K562 (cell line): ENCODE results near the gene HADHB. TPM values are rescaled to one million over a fixed set of nuclear protein-coding genes. Genes with fewer than 3 reads are reported as not detected.

ENCODE experiments used
- CBFB ChIP-seq: sonication (generic); formaldehyde crosslinking; IDR thresholded peaks from 2 replicates; pipeline ENCODE4 v1.4.0; 2020; ENCODE audit warnings: mild to moderate bottlenecking, missing genetic modification reagents
- GATAD2B ChIP-seq: fragments of 450-650 bp; IDR thresholded peaks from 2 replicates; pipeline ENCODE4 v1.6.1; 2017; ENCODE audit warnings: mild to moderate bottlenecking, borderline replicate concordance
- SOX6 ChIP-seq: fragments of 450-650 bp; IDR thresholded peaks from 2 replicates; pipeline ENCODE4 v1.6.1; 2014; ENCODE audit warnings: mild to moderate bottlenecking
- SP1 ChIP-seq: sonication (generic); formaldehyde crosslinking; IDR thresholded peaks from 2 replicates; pipeline ENCODE4 v1.8.1; 2022; ENCODE audit warnings: mild to moderate bottlenecking, missing genetic modification reagents
- U2AF2 ChIP-seq: fragments of 200-400 bp; formaldehyde crosslinking; optimal IDR thresholded peaks from 2 replicates; pipeline ENCODE3; 2017; ENCODE audit warnings: low read depth, mild to moderate bottlenecking, low read length
- ZBTB7A ChIP-seq: IDR thresholded peaks from 2 replicates; pipeline ENCODE4 v1.6.1; 2011; ENCODE audit warnings: low read depth, mild to moderate bottlenecking, low read length, moderate library complexity, borderline replicate concordance; ENCODE audit not compliant: control insufficient read depth
- ZNF143 ChIP-seq: sonication (generic); formaldehyde crosslinking; IDR thresholded peaks from 2 replicates; pipeline ENCODE4 v1.9.0; 2022; ENCODE audit warnings: mild to moderate bottlenecking, missing genetic modification reagents
- polyA plus RNA-seq, 8 experiments: library from polyadenylated mRNA; depleted of rRNA in 4 of 8; stranded (reverse) in 5 of 8; unstranded in 3 of 8; fragments of >200 nt; fragmentation: Nextera tagmentation in 2 of 8; fragmentation: Illumina TruSeq in 1 of 8; extraction: Ambion mirVana in 2 of 8; extraction: Trizol in 1 of 8; gene quantifications; 2 replicates each; pipeline versions ENCODE4 v1.2.1 to v1.2.3, GENCODE V29; 2011 to 2014; ENCODE audit warnings: inconsistent platforms in 1 of 8, missing spikeins in 1 of 8
- total RNA-seq, 7 experiments: library from RNA; depleted of rRNA in 6 of 7; stranded (reverse); fragments of >200 nt in 6 of 7; fragmentation: Illumina TruSeq in 2 of 7; extraction: Trizol in 2 of 7; gene quantifications; 2 replicates each; pipeline versions ENCODE4 v1.2.1 to v1.2.3, GENCODE V29; 2011 to 2021; ENCODE audit warnings: low replicate concordance in 1 of 7
- TF ChIP-seq, protein P1 (sequence below): fragments of 200-600 bp; sonication (generic); IDR thresholded peaks from one replicate; pipeline ENCODE4 v1.6.1; 2012; ENCODE audit warnings: mild to moderate bottlenecking, low read depth, low read length, inconsistent platforms
- TF ChIP-seq, protein P2 (sequence below): fragments of 250-450 bp; sonication (Bioruptor Pico); IDR thresholded peaks from 2 replicates; pipeline ENCODE4 v1.4.0; 2020; ENCODE audit warnings: mild to moderate bottlenecking, moderate library complexity, borderline replicate concordance
- TF ChIP-seq, protein P3 (sequence below): IDR thresholded peaks from 2 replicates; pipeline ENCODE4 v1.6.1; 2011; ENCODE audit warnings: borderline replicate concordance, low read depth, mild to moderate bottlenecking, moderate library complexity, low read length; ENCODE audit not compliant: insufficient read depth, poor library complexity, severe bottlenecking

Gene HADHB
- total and polyA plus RNA-seq, 9 of the 15 experiments (the other 6 are each of a cell fraction or from before 2014, with no cell fraction given), result 67.3 to 199 (median 100) TPM

DNA sequence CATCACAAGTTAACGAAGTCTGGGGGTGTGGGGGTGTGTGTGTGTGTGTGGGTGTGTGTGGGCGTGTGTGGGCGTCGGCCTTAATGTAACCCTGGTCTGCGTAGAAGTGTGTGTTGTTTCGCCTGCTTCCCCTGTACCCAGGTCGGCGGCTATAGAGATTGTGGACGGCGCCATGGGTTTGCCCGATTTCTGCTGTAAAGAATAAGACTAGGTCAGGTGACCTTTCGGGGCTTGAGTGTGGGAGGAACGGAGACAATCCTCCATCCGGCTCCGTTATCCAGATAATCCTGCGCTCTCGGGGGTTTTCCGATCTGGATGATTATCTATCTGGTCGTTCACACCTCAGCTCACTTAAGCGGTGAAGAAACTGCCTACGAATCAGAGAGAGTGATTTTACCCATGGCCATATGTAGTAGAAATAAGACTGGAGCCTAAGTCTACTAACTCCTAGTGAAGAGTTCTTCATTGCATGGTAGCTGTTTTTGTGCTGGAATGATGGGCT, 543 bp downstream of the HADHB start (continued):
- TF ChIP-seq, protein P1, sequence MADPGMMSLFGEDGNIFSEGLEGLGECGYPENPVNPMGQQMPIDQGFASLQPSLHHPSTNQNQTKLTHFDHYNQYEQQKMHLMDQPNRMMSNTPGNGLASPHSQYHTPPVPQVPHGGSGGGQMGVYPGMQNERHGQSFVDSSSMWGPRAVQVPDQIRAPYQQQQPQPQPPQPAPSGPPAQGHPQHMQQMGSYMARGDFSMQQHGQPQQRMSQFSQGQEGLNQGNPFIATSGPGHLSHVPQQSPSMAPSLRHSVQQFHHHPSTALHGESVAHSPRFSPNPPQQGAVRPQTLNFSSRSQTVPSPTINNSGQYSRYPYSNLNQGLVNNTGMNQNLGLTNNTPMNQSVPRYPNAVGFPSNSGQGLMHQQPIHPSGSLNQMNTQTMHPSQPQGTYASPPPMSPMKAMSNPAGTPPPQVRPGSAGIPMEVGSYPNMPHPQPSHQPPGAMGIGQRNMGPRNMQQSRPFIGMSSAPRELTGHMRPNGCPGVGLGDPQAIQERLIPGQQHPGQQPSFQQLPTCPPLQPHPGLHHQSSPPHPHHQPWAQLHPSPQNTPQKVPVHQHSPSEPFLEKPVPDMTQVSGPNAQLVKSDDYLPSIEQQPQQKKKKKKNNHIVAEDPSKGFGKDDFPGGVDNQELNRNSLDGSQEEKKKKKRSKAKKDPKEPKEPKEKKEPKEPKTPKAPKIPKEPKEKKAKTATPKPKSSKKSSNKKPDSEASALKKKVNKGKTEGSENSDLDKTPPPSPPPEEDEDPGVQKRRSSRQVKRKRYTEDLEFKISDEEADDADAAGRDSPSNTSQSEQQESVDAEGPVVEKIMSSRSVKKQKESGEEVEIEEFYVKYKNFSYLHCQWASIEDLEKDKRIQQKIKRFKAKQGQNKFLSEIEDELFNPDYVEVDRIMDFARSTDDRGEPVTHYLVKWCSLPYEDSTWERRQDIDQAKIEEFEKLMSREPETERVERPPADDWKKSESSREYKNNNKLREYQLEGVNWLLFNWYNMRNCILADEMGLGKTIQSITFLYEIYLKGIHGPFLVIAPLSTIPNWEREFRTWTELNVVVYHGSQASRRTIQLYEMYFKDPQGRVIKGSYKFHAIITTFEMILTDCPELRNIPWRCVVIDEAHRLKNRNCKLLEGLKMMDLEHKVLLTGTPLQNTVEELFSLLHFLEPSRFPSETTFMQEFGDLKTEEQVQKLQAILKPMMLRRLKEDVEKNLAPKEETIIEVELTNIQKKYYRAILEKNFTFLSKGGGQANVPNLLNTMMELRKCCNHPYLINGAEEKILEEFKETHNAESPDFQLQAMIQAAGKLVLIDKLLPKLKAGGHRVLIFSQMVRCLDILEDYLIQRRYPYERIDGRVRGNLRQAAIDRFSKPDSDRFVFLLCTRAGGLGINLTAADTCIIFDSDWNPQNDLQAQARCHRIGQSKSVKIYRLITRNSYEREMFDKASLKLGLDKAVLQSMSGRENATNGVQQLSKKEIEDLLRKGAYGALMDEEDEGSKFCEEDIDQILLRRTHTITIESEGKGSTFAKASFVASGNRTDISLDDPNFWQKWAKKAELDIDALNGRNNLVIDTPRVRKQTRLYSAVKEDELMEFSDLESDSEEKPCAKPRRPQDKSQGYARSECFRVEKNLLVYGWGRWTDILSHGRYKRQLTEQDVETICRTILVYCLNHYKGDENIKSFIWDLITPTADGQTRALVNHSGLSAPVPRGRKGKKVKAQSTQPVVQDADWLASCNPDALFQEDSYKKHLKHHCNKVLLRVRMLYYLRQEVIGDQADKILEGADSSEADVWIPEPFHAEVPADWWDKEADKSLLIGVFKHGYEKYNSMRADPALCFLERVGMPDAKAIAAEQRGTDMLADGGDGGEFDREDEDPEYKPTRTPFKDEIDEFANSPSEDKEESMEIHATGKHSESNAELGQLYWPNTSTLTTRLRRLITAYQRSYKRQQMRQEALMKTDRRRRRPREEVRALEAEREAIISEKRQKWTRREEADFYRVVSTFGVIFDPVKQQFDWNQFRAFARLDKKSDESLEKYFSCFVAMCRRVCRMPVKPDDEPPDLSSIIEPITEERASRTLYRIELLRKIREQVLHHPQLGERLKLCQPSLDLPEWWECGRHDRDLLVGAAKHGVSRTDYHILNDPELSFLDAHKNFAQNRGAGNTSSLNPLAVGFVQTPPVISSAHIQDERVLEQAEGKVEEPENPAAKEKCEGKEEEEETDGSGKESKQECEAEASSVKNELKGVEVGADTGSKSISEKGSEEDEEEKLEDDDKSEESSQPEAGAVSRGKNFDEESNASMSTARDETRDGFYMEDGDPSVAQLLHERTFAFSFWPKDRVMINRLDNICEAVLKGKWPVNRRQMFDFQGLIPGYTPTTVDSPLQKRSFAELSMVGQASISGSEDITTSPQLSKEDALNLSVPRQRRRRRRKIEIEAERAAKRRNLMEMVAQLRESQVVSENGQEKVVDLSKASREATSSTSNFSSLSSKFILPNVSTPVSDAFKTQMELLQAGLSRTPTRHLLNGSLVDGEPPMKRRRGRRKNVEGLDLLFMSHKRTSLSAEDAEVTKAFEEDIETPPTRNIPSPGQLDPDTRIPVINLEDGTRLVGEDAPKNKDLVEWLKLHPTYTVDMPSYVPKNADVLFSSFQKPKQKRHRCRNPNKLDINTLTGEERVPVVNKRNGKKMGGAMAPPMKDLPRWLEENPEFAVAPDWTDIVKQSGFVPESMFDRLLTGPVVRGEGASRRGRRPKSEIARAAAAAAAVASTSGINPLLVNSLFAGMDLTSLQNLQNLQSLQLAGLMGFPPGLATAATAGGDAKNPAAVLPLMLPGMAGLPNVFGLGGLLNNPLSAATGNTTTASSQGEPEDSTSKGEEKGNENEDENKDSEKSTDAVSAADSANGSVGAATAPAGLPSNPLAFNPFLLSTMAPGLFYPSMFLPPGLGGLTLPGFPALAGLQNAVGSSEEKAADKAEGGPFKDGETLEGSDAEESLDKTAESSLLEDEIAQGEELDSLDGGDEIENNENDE, result no peak
- TF ChIP-seq ZNF143, result no peak
- peak; percentile 27; the same call in 1 of the 2 replicates for TF ChIP-seq SOX6
- TF ChIP-seq, protein P2, sequence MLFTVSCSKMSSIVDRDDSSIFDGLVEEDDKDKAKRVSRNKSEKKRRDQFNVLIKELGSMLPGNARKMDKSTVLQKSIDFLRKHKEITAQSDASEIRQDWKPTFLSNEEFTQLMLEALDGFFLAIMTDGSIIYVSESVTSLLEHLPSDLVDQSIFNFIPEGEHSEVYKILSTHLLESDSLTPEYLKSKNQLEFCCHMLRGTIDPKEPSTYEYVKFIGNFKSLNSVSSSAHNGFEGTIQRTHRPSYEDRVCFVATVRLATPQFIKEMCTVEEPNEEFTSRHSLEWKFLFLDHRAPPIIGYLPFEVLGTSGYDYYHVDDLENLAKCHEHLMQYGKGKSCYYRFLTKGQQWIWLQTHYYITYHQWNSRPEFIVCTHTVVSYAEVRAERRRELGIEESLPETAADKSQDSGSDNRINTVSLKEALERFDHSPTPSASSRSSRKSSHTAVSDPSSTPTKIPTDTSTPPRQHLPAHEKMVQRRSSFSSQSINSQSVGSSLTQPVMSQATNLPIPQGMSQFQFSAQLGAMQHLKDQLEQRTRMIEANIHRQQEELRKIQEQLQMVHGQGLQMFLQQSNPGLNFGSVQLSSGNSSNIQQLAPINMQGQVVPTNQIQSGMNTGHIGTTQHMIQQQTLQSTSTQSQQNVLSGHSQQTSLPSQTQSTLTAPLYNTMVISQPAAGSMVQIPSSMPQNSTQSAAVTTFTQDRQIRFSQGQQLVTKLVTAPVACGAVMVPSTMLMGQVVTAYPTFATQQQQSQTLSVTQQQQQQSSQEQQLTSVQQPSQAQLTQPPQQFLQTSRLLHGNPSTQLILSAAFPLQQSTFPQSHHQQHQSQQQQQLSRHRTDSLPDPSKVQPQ (CRISPR knock-in tag), result no peak
- TF ChIP-seq, protein P3, sequence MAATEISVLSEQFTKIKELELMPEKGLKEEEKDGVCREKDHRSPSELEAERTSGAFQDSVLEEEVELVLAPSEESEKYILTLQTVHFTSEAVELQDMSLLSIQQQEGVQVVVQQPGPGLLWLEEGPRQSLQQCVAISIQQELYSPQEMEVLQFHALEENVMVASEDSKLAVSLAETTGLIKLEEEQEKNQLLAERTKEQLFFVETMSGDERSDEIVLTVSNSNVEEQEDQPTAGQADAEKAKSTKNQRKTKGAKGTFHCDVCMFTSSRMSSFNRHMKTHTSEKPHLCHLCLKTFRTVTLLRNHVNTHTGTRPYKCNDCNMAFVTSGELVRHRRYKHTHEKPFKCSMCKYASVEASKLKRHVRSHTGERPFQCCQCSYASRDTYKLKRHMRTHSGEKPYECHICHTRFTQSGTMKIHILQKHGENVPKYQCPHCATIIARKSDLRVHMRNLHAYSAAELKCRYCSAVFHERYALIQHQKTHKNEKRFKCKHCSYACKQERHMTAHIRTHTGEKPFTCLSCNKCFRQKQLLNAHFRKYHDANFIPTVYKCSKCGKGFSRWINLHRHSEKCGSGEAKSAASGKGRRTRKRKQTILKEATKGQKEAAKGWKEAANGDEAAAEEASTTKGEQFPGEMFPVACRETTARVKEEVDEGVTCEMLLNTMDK, result no peak
- TF ChIP-seq GATAD2B, result no peak
- TF ChIP-seq ZBTB7A, result no peak
- TF ChIP-seq CBFB (CRISPR knock-in tag), result peak; percentile 72; the same call in 1 of the 2 replicates
- TF ChIP-seq SP1 (CRISPR knock-in tag), result no peak
- TF ChIP-seq U2AF2, result no peak
